Right lobe of liver (tissue), 4 donors: ENCODE data around the gene USP17L15.
"Not testable (repeated sequence)": the region's sequence is repeated elsewhere in the genome, so short reads cannot be mapped to it uniquely, and the experiment has no call there.

Experiments used
- POLR2A ChIP-seq: fragments of 450-650 bp; IDR thresholded peaks from one replicate; pipeline ENCODE4 v1.6.1; 2017; ENCODE audit warnings: antibody characterized with exemption, mild to moderate bottlenecking
- TF ChIP-seq, protein P1 (sequence below), 4 donors: fragments of 200-600 bp in 3 of 4; fragments of 450-650 bp in 1 of 4; IDR thresholded peaks; one replicate each; pipeline versions ENCODE4 v1.5.1 to v1.8.0; 2016 to 2022; ENCODE audit warnings: antibody characterized with exemption in 4 of 4, mild to moderate bottlenecking in 2 of 4
- donor health status: DM: no; HTN: no; CAD: no.
- donor health status: DM: no; HTN: no; CAD: no.
- donor health status: DM: no; HTN: yes; CAD: no.

DNA sequence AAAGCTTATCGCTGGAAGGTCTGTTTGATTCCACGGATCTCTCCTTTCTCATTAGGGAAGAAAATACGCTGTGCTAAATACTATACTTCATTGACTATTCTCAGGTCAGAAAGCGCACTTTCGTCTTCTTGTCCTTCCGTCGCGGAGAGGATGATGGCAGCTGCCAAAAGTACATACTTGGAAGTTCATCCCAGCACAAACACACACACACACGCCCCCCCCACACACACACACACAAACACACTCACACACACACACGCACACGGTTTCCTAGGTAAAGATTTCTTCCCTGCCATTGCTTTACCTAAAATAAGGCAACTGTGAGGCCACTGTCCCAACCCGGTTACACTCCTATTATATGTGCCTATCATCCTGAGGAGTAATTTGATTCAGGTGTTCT is 4.3 kb downstream of the USP17L15 start:
- TF ChIP-seq, protein P1, sequence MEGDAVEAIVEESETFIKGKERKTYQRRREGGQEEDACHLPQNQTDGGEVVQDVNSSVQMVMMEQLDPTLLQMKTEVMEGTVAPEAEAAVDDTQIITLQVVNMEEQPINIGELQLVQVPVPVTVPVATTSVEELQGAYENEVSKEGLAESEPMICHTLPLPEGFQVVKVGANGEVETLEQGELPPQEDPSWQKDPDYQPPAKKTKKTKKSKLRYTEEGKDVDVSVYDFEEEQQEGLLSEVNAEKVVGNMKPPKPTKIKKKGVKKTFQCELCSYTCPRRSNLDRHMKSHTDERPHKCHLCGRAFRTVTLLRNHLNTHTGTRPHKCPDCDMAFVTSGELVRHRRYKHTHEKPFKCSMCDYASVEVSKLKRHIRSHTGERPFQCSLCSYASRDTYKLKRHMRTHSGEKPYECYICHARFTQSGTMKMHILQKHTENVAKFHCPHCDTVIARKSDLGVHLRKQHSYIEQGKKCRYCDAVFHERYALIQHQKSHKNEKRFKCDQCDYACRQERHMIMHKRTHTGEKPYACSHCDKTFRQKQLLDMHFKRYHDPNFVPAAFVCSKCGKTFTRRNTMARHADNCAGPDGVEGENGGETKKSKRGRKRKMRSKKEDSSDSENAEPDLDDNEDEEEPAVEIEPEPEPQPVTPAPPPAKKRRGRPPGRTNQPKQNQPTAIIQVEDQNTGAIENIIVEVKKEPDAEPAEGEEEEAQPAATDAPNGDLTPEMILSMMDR (IDR thresholded peaks at IDR 0.05), result not testable (repeated sequence)
- not testable (repeated sequence) for TF ChIP-seq POLR2A
